NCI-H146 treated with DMSO at 0.1 percent for 48 hours (cell line): ENCODE results near the gene ABCA7.

Source experiments
- DNase-seq: peaks from one replicate; lab custom pipeline; 2025; ENCODE audit not compliant: unreplicated experiment; lab: John Stamatoyannopoulos, UW

Gene ABCA7

GRCh38 chr19:1040476-1041271 lies 767 bp downstream of the ABCA7 start:
- peak; percentile 44 for DNase-seq

- no peak for DNase-seq
Measured at GRCh38 chr19:1041272-1041834, 1.4 kb downstream of the ABCA7 start.

- no peak for DNase-seq
Measured at GRCh38 chr19:1041835-1042685, 2.2 kb downstream of the ABCA7 start.

GRCh38 chr19:1042689-1043511 lies 3.0 kb downstream of the ABCA7 start:
- DNase-seq = no peak

DNA sequence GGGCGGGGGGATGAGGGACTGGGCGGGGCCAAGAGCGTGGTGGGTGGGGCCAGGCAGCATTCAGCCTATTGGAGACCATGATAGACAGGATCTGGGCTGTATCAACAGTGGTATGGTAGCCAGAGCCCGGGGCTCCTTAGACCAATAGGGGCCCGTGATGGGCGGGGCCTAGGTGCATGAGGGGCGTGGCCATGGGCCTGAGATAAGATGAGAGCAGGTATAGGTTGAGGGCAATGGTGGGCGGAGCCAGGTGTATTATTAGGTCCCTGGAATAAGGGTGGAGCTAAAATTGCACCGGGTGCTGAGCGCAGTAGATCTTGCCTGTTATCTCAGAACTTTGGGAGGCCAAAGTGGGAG lies 5.3 kb downstream of the ABCA7 start:
- no peak for DNase-seq

DNA sequence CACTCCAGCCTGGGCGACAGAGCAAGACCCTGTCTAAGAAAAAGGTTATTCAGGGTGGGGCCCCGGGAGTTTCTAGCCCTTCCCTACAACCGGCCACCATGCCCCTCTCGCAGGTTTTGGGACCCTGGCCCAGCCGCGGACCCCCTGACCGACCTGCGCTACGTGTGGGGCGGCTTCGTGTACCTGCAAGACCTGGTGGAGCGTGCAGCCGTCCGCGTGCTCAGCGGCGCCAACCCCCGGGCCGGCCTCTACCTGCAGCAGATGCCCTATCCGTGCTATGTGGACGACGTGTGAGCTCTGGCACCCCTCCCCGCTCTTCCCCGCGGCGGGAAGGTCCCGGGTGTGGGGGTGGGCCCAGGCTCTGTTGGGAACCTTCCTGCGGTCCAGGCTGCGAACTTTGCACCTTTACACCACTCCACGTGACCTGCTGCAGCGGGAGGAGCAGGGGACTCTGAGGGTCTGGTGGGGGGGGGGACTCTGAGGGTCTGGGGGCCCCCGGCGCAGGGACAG lies 6.3 kb downstream of the ABCA7 start:
- no peak for DNase-seq

- no peak for DNase-seq
Measured at GRCh38 chr19:1046836-1047695, 7.2 kb downstream of the ABCA7 start.

GRCh38 chr19:1047696-1048147 lies 7.8 kb downstream of the ABCA7 start:
- DNase-seq = no peak

DNA sequence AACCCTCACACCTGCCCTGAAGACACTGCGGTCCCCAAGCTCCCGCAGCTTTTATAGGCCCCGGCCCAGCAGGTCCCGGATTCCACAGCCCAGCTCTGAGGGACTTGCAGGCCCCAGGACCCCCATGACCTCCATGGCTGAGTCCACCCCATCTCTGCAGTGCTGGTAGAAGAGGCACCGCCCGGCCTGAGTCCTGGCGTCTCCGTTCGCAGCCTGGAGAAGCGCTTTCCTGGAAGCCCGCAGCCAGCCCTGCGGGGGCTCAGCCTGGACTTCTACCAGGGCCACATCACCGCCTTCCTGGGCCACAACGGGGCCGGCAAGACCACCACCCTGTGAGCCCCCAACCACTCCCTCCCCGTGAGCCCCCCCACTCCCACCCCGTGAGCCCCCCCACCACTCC lies 9.2 kb downstream of the ABCA7 start:
- DNase-seq = no peak

GRCh38 chr19:1049800-1050199 lies 9.9 kb downstream of the ABCA7 start:
- no peak for DNase-seq

- DNase-seq = no peak
Measured at GRCh38 chr19:1050989-1051788, 11.3 kb downstream of the ABCA7 start.

DNA sequence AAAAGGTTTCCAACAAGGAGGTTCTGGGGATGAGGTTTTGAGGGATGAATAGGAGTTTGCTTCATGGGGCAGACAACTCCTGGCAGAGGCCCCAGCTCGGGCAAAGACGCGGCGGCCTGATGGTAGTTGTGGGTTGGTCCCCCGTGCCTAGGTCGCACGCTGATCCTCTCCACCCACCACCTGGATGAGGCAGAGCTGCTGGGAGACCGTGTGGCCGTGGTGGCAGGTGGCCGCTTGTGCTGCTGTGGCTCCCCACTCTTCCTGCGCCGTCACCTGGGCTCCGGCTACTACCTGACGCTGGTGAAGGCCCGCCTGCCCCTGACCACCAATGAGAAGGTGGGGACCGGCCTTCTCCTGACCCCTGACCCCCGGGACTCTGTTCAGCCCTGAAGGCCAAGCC lies 11.9 kb downstream of the ABCA7 start:
- no peak for DNase-seq

DNA sequence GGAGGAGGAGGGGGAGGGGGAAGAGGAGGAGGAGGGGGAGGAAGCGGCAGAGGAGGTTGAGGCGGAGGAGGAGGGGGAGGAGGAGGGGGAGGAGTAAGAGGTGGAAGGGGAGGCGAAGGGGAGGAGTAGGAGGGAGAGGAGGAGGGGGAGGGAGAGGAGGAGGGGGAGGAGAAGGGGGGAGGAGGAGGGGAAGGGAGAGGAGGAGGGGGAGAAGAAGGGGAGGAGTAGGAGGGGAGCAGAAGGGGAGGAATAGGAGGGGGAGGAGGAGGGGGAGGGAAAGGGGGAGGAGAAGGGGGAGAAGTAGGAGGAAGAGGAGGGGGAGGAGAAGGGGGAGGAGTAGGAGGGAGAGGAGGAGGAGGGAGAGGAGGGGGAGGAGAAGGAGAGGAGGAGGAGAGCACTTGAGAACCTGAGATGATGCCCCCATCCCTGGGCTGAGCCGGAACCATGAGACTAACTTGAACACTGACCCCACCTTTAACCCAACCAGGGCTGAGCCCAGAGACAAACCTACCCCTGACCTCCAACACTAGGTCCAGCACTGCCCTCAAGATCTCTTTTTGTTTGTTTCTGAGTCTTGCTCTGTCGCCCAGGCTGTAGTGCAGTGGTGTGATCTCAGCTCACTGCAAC lies 12.6 kb downstream of the ABCA7 start:
- DNase-seq = no peak

GRCh38 chr19:1053176-1054101 lies 13.5 kb downstream of the ABCA7 start:
- DNase-seq = no peak

- DNase-seq = no peak
Measured at GRCh38 chr19:1054102-1055027, 14.5 kb downstream of the ABCA7 start.

DNA sequence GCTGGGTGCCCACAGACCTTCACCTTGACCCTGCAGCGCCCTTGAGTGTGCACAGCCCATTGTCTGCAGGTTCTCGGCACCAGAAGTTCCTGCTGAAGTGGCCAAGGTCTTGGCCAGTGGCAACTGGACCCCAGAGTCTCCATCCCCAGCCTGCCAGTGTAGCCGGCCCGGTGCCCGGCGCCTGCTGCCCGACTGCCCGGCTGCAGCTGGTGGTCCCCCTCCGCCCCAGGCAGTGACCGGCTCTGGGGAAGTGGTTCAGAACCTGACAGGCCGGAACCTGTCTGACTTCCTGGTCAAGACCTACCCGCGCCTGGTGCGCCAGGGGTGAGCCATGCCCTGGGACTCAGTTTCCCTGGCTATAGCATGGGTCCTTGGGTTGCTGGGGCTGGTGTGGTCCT lies 15.1 kb downstream of the ABCA7 start:
- no peak for DNase-seq
